IPS-18c (cell line): Measurements from ENCODE around the gene LRRC3.
"Not testable (repeated sequence)": the region's sequence is repeated elsewhere in the genome, so short reads cannot be mapped to it uniquely, and the experiment has no call there.

ENCODE experiments used
- H3K4me3 ChIP-seq: 2 replicates; pipeline ENCODE4 v1.7.0; 2013; ENCODE audit warnings: low read depth, mild to moderate bottlenecking, low read length, moderate library complexity; ENCODE audit not compliant: insufficient read depth
- H3K9me3 ChIP-seq: one replicate; pipeline ENCODE4 v1.6.1; 2013; ENCODE audit warnings: mild to moderate bottlenecking, low read length, moderate library complexity; ENCODE audit not compliant: control insufficient read depth, insufficient read depth

The LRRC3 gene

DNA sequence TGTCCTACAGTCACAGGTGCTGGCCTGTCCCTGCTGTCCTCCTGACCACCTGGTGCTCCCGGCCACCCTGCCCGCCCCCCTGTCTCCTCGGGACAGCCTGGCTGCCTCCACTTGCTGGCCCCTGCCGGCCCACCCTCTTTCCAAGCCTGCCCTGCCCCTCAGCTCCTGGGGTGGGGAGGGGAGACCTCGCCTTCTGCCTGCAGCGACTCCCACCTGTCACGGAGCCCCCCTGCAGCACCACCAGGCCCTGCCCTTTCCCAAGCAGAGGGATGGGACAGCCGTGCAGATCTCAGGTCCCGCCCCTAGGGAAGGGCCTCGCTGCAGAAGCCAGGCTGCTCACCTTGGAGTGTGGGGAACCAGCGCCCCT, 7.5 kb downstream of the LRRC3 start:
- no peak overlapping the region for H3K4me3 ChIP-seq
- no peaks in the 10 kb centered on the region for H3K9me3 ChIP-seq

DNA sequence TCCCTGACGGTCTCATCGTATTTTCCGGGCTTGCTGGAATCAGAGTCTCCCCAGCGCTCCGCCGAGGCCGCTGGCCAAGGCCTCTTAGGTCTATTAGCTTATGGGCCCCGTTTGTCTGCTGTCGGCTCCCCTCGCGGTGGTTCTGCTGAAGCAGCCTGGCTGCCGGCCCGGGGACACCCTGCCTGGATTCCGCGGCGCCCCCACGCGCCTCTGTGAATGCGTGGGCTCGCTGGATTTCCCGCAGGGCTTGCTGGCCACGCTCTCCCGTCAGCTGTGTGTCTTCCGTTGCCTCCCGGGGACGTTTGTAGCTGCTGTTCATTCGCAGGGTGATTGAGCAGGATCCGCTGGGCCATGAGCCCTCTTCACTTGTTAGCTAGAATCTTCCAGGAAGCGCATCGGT, 8.4 kb downstream of the LRRC3 start:
- H3K4me3 ChIP-seq, result no peak overlapping the region
- no peaks in the 10 kb centered on the region for H3K9me3 ChIP-seq

DNA sequence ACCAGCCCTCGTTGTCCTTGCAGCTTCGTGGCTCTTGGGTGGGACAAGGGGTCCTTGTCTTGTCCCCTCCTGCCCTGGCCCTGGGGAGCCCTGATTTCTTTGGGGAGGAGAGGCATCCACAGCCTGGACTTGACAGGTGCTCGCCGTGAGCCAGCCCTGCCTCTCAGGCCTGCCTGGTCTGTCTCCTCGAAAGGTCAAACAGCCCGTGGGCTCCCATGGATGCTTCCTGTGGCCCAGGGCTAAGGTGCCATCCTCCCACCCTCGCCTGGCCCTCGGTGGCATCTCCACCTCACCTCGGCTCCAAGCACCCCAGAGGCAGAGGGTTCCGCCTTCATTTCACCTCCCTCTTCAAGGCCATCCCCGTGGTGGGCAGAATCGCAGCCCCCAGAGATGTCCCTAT, 9.0 kb downstream of the LRRC3 start:
- Histone ChIP-seq H3K4me3 (no peak overlapping the region), H3K9me3 (no peaks in the 10 kb centered on the region)

DNA sequence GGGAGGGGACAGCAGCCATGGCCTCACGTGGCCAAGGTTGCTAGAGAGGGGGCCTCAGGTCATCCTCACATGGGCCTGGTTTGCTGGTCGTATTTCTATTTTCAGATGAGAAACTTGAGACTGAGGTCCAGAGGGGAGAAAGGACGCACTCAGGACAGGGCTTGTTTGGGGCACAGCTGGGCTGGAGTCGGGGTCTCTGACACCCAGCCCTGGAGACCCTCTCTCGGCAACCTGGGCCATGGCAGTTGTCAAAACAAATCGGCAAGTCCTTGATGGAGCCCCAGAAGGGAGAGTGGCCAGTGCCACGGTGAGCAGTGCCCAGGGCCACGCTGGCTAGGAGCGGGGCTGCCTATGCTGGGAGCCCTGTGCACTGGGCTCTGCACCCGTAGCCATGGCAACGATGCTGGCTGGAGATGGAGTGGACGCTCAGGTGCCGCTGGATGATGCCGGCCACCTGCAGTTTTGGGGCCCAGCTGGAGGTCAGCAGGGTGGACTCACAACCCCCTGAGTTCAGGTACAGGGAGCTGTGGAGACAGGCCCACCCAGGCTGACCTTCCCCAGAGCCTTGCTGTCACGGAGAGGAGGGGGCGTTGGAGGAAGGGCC, 11.1 kb downstream of the LRRC3 start:
- no peaks in the 10 kb centered on the region for H3K9me3 ChIP-seq
- no peak overlapping the region for H3K4me3 ChIP-seq

DNA sequence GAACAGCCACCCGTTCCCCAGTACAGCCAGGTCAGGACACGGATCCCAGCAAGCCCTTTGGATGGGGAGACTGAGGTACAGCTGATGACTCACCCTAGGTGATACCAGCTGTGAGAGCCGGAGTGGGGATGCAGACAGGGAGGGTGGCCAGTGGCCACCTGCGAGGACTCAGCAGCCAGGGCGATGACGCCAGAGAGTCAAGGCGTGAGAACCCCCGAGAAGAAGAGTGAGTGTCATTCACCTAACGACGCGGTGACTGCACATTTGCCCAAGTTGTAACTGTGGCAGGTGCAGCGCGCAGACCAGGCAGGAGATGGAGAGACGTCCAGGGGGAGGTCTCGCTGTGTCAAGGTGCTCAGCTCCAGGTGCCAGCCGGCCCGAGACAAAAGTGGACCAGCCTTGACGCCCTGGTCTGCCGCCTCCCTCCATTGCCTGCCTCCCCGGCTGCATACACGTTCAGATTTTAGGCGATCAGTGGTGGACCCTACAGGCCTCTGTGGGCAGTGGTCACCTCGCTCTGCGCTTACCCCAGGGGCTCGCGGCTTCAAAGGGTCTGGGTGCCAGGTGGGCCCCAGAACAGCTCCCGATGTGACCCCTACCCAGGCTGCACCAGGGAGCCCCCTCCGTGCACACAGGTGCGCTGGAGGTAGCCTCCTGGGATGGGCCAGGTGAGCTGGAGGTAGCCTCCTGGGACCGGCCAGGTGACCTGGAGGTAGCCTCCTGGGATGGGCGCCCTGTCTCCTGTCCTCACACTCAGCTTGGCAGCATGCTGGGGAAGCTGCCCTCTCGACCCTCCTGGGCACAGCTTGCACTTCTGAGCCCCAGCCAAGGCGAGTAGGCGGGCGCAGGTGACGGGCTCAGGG, 11.9 kb downstream of the LRRC3 start:
- Histone ChIP-seq H3K9me3 (no peaks in the 10 kb centered on the region), H3K4me3 (no peak overlapping the region)

DNA sequence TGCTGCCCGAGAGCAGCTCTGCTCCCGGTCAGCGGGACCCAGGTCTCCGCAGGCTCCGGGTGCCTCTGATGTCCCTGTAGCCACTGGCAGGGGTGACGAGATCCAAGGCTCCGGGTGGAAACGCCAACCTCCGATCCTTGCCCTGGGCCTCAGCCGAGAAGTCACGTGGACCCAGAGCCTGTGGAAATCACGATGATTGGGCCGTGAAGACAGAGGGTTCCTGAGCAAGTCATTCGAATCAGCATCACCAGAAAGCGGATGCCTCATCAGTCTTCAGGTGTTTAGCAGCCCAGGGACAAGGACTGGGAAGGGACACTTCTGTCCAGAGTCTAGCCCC, 12.5 kb downstream of the LRRC3 start:
- H3K9me3 ChIP-seq, result no peaks in the 10 kb centered on the region
- no peak overlapping the region for H3K4me3 ChIP-seq

DNA sequence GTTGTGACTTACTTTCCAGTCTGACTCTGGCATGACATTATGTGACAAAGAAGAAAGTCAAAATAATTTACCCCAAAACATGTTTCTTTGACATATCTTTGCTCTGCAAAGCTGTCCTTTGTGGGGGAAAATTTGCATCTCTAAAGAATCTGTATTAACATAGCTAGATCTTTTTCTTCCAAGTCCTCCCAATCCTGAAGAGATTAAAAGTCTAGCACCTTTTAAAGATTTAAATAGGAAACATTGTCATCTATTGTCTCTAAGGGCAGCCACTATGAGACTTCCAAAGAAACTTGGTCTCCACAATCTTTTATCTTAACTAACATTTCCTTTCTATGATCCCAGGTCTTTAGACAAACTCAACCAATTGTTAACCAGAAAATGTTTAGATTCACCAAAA, 16.0 kb downstream of the LRRC3 start:
- no peak overlapping the region for H3K4me3 ChIP-seq

DNA sequence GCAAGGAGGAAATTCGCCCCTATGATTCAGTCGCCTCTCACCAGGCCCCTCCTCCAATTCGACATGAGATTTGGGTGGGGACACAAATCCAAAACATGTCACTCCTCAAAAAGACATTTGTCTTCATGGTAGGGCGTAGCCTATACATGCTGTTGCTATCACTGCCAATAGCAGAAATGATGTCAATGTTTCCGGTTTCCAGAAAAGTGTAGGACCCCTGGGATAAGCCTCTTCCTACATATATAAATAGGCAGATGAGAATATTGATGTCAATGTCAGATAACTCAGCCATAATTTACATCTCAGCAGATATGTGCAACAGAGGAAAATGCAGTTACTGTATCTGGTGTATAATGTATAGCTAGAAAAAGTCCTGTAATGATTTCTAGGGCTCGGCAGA, 16.7 kb downstream of the LRRC3 start:
- Histone ChIP-seq H3K9me3 (no peaks in the 10 kb centered on the region), H3K4me3 (no peak overlapping the region)

More for the DNA sequence above, 16.0 kb downstream of the LRRC3 start:
- H3K9me3 ChIP-seq, result no peaks in the 10 kb centered on the region

DNA sequence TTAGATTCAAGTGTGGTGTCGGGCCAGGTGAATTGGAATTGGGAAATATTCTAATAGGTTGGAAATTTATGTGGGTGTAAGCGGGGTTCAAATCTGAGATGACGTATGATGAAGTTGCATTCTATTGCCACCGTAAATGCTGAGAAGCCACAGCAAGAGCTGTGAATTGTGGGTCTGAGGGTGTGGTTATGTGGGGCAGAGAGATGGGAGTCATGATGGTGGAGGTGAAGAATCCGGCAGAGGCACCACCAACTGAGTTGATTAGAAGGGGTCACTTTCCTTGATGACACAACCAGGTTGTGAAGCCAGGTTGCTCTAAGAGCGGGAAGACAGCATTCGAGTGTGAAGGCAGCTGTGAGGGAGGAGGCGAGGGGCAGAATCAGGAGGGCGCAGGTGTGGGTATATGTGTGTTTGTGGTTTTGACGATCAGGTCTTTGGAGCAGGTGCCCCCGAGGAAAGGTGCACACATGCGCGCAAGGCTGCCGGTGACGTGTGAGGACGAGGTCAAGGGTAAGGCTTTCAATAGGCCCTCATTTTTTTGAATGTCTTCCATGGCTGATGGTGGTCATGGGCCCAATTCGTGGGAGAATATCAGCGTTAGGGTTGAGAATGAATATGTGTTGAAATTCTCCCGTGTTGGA, 18.7 kb downstream of the LRRC3 start:
- H3K4me3 ChIP-seq, result no peak overlapping the region
- no peaks in the 10 kb centered on the region for H3K9me3 ChIP-seq

DNA sequence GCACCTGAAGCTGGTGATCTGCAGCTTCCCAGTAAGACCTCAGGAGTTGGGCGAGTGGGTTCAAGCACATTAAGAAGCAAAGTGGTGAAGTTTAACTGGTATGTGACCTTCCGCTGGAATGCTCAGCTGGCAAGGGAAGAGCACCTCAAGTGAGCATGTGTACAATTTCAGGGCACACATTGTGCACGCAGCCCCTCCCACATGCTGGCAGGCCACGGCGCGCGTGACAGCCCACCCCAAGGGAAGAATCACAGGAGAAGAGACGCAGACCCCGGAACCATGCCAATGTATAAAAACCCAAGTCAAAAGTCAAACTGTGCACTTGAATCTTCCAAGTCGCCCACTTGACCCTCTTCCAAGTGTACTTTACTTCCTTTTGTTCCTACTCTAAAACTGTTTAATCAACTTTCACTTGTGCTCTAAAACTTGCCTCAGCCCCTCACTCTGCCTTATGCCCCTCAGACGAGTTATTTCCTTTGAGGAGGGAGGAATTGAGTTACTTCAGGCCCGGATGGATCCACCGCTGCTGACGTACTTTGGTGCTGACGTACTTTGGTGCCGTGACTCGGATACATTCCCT, 20.0 kb downstream of the LRRC3 start:
- no peak overlapping the region for H3K4me3 ChIP-seq
- no peaks in the 10 kb centered on the region for H3K9me3 ChIP-seq

DNA sequence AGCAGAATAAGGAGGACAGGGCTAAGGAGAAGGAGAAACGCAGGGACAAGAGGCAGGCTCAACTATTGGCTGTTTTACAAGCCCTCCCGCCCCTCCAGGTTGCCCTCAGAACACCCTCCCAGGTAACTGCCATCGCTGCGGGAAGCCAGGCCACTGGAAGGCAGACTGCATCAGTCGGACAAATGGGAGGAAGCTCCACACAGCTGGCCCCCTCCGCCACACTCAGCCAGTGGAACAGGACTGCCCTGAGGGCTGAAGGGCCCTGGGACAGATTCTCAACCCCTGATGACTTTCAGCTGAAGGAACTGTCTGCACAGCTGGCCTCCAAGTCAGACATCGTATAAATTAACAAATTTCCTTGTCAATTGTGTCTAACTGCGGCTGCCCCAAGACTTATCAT, 21.8 kb downstream of the LRRC3 start:
- Histone ChIP-seq H3K4me3 (no peak overlapping the region), H3K9me3 (no peaks in the 10 kb centered on the region)

DNA sequence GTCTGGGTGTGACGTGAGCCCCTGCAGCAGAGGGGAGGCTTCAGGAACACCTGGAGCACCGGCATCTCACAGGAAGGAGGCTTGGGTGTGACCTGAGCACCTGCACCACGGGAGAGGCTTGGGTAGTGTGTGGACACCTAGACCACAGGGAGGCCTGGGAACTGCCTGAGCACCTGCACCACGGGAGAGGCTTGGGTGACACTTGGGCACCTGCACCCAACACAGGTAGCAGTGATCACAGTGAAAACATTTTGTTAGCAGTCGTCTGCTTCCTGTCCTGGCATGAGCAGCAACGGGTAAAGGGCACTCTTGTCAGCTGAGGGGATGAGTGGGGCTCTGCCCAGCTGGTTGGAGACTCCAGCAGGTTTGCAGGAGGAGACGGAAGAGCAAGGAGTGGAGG, 22.4 kb downstream of the LRRC3 start:
- no peak overlapping the region for H3K4me3 ChIP-seq

DNA sequence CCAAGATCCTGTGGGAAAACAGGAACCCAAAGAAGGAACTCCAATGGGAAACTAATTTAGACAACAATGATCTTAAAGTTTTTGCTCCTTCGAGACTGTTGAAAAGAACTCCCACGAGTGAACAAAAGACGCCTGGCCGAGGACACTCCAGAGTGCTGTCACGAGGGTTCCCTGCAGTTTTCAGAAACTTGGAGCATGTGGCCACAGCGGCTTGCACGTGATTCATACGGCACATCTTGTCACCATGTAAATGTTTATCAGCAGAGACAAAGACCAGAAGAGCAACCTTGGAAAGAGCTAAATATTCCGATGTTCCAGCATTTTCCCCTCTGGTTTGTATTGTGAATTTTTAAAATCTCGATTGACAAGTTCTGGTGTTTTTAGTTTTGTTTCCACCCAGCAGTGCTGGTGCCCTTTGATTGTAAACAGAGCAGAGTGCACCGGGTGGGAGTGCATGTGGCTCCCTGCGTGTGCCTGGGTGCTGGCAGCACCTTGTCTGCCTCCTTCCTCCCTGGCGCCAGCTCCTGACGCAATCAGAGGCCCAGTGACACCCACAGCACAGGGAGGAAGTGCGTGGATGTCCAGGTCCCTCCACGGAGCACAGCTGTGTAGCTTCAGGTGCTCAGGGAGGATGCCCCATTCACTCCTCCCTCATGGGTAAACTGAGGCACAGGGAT, 23.0 kb downstream of the LRRC3 start:
- Histone ChIP-seq H3K4me3 (no peak overlapping the region), H3K9me3 (no peaks in the 10 kb centered on the region)

More for the DNA sequence above, 22.4 kb downstream of the LRRC3 start:
- H3K9me3 ChIP-seq, result no peaks in the 10 kb centered on the region

DNA sequence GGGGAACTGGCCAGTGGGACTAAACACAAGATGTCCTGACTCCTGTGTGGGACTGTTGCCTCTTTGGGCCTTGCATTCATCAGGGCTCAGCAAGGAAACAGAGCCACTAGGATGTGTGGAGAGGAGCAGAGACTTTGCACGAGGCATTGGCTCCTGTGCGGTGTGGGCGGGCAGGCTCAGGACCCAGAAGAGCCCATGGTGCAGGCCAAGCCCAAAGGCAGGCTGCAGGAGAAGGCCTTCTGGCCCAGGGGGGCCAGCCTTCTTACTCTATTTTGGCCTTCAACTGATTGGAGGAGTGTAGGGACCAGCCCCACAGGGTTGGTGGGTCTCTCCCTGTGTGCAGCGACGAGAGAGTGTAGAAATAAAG, 23.5 kb downstream of the LRRC3 start:
- Histone ChIP-seq H3K4me3 (no peak overlapping the region), H3K9me3 (no peaks in the 10 kb centered on the region)

DNA sequence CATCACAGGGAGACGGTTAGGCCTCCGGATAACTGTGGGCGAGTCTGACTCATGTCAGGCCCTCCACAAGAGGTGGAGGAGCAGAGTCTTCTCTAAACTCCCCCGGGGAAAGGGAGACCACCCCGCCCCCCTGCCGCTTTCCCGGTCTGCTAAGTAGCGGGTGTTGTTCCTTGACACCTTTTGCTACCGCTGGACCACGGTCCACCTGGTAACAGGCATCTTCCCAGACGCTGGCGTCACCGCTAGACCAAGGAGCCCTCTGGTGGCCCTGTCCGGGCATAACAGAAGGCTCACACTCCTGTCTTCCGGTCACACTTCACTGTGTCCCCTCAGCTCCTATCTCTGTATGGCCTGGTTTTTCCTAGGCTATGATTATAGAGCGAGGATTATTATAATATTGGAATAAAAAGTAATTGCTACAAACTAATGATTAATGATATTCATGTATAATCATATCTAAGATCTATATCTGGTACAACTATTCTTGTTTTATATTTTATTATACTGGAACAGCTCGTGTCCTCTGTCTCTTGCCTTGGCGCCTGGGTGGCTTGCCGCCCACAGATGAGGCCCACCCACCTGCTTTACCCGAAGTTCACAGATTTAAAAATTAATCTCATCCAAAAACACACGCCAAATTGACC, 24.4 kb downstream of the LRRC3 start:
- H3K9me3 ChIP-seq, H3K4me3 ChIP-seq: not testable (repeated sequence)

DNA sequence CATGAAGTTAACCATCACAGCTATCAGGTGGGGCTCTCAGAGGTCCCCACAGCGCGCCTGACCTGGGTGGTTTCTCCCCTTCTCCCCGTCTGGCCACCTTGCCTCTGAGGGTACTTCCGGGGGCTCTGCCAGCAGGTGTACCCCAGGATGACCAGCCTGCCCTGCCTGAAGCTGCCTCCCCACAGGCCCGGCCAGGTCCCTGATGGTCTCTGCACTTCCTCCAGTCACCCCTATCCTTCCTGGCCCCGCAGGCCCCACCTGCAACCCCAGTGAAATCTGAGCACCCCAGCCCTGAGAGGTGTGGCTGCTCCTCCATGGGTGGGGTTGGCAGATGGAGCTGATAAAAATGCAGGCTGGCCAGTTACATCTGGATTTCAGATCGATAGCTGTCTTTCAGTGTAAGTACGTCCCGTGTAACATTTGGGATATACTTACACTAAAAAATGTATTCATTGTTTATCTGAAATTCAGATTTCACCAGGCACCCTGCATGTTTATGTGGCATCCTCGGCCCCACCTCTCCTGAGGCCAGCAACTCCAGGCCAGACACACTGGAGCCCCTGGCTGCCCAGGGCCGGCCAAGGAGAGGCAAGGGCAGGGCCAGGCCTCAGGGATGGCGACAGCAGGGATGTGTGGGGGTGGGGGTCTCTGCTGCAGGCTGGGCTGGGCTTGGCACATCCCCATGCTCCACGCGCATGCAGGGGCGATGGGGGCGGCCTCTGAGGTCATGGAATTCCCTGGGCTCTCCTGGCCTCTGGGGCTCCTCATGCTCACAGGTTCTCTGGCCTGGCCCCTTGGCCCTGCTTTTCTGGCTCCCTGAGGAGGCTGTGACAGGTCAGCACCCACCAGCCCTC, 25.1 kb downstream of the LRRC3 start:
- H3K9me3 ChIP-seq, result no peaks in the 10 kb centered on the region

More for the DNA sequence above, 25.1 kb downstream of the LRRC3 start:
- no peak overlapping the region for H3K4me3 ChIP-seq
